EH (cell line): ENCODE results near the gene LARGE1.
"Not testable (repeated sequence)": the region's sequence is repeated elsewhere in the genome, so short reads cannot be mapped to it uniquely, and the experiment has no call there.

Experiments used
- DNase-seq: peaks from one replicate; pipeline ENCODE4 v3.0.0-alpha.2; 2015; ENCODE audit warnings: low read depth

Gene LARGE1

GRCh38 chr22:33474587-33474986, 445.7 kb downstream of the LARGE1 start:
- no peak for DNase-seq

DNA sequence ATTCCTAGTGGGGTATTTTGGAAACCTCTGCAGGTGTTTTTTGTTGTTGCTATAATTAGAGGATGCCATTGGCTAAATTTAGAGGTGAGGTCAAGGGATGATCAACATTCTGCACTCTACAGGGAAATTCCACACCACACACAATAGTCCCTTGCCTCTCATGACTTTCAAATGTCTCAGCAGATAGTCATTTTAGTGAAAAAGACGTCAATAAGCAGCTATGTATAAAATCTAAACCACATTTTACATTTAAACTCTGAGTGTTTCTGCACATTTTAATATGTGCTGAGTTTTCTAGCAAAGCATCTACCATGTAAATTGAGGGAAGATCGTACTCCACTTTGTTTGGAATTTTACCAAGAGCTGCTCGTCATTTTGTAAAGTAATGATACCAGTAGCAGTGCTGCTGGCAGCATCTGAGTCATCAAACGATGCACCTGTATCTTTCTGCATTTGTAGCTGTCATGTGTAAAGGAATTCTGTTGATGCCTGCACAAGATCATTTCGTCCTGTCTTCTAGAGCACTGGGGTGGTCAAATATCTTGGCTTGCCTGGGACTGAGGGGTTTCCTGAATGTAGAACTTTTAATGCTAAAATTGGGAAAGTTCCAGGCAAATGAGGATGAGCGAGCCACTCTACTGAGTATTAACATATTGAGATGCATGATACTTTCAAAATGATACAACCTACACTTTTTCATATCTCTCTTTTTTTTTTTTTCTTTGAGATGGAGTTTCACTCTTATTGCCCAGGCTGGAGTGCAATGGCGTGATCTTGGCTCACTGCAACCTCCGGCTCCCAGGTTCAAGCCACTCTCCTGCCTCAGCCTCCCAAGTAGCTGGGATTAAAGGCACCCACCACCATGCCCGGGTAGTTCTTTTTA, 447.6 kb downstream of the LARGE1 start:
- DNase-seq = peak; percentile 56

- DNase-seq = no peak
Observed at GRCh38 chr22:33470456-33470855, 449.8 kb downstream of the LARGE1 start.

- DNase-seq = peak; percentile 16
Observed at GRCh38 chr22:33467620-33468095, 452.6 kb downstream of the LARGE1 start.

- DNase-seq = no peak
Observed at GRCh38 chr22:33467080-33467479, 453.2 kb downstream of the LARGE1 start.

GRCh38 chr22:33465554-33465953, 454.7 kb downstream of the LARGE1 start:
- peak; percentile 10 for DNase-seq

- DNase-seq = no peak
Observed at GRCh38 chr22:33464698-33465097, 455.6 kb downstream of the LARGE1 start.

GRCh38 chr22:33461698-33462434, 458.4 kb downstream of the LARGE1 start:
- DNase-seq = no peak

- DNase-seq = not testable (repeated sequence)
Observed at GRCh38 chr22:33461245-33461644, 459.0 kb downstream of the LARGE1 start.

DNA sequence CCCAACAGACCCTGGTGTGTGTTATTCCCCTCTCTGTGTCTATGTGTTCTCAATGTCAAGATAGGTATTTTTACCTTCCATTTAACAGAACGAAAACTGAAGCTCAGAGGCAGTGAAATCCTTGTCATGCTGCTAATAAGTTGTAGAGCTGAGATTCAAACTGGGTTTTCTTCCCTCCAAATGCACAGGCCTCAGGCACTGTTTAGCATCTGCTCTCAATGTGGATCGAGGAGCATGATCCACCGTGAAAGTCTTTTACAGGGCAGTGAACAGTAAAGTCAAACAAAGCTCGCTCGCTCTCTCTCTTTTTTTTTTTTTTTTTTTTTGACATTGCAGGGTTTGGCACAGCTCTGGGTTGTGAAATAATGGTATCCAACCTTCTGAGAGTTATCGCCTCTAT, 461.1 kb downstream of the LARGE1 start:
- DNase-seq = no peak

GRCh38 chr22:33456511-33456910, 463.8 kb downstream of the LARGE1 start:
- no peak for DNase-seq

DNA sequence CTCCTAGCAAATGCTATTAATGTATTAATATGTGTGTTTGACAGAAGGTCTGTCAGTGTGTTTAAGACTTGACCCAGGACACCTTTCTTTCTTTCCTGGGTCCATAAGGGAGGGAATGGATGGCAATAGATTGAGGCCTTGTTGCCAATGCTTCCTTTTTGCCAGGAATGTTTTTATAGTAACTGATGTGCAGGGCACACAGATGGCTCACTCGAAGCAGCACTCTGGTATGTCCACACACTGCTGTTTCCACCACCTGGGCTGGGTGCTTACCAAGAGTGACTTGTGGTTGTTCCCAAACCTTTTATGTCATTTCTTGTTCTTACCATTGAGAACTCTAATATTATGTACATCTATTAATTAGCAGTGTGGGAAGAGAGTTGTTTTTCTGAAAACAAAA, 465.2 kb downstream of the LARGE1 start:
- no peak for DNase-seq

DNA sequence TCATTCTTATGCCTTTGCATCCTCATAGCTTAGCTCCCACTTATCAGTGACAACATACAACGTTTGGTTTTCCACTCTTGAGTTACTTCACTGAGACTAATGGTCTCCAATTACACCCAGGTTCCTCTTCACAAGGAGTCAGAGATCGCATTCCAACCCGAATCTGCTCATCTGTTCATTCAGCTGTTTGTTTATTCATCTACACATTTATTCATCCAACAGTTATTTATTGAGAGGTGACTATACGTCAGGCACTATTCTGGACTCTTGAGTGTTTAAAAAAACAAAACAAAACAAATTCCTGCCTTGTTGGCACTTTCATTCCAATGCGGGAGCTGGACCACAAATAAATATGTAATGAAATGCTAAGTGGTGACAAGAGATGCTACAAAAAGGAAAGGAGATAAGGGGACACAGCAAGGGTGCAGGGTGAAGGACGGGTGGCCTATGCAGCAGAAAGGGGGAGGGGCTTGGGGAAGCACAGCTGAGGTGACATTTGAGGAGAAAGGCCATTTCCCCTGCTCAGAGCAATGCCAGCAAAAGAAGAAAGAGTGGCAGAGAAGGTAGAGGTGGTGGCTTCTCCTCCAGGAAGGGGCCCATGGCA, 468.3 kb downstream of the LARGE1 start:
- DNase-seq = peak; percentile 52

GRCh38 chr22:33450756-33451155, 469.5 kb downstream of the LARGE1 start:
- no peak for DNase-seq

DNA sequence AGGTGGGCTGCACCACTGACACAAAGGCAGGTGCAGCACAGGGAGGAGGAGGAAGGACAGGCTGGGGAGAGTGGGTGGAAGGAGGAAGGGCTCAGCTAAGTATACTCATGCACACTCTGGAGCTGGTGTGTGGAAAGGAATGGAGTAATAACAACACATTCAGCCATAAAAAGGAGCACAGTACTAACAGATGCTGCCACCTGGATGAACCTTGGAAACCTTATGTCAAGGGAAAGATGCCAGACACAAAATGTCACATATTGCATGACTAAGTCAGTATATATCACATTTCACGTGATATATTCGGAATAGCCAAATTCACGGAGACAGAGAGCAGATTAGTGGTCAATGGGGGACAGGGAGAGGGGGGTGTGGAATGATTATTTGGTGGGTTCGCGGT, 472.5 kb downstream of the LARGE1 start:
- no peak for DNase-seq

GRCh38 chr22:33443683-33444082, 476.6 kb downstream of the LARGE1 start:
- DNase-seq = no peak

GRCh38 chr22:33440756-33441155, 479.5 kb downstream of the LARGE1 start:
- no peak for DNase-seq

DNA sequence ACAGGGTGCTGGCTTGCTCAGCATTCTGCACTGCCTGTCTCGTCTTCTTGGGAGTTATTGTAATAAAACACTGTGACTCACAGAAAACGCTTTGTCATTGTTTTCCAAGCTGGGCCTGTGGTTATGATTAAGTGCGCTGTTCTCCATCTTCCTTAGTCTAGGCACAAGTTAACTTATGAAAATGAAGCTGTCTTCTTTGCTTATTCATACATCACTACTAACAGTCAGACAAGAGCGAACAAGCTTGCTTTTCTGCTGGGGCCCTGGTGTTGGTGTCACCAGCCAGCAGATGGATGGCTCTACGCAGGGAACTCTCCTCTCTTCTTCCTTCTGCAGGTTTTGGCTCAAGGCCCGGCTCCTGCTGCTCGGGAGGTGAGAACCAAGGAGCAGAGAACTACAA, 482.0 kb downstream of the LARGE1 start:
- DNase-seq = peak; percentile 93

- no peak for DNase-seq
Observed at GRCh38 chr22:33431300-33431699, 489.0 kb downstream of the LARGE1 start.

DNA sequence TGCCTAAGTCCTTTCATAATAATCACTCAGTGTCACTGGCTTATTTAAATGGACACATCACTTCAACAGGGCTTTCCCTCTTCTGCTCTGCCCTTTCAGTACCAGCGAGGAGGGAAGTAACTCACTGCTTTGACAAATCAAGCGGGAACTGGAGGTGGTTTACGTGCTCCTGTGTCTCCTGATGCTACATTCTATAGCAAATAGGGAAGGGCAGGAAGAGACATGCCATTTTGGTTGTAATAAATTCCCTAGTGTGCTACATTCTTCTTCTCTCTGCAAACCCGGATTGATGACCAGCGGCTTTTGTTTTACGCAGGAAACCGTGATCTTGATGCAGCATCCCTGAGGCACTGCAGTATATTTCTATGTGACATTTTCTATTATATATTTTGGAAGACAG, 491.0 kb downstream of the LARGE1 start:
- no peak for DNase-seq

DNA sequence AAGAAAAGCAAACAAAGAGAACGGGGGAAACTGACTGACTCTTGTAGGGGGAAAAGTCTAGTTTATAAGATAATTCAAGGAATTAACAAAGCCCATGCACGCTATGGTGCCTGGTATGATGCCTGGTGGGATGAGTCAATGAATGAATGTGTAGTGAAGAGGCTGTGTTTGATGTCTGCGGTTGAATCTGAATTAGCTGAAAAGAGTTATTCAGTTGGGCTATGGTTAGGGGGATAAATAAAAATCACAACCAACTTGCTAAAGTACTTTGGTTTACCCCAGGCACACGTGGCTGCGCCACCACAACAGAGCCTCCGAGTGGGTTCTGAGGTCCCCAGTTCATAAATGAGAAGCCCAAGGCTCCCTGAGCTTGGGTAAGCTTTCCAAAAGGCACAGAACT, 492.8 kb downstream of the LARGE1 start:
- no peak for DNase-seq

DNA sequence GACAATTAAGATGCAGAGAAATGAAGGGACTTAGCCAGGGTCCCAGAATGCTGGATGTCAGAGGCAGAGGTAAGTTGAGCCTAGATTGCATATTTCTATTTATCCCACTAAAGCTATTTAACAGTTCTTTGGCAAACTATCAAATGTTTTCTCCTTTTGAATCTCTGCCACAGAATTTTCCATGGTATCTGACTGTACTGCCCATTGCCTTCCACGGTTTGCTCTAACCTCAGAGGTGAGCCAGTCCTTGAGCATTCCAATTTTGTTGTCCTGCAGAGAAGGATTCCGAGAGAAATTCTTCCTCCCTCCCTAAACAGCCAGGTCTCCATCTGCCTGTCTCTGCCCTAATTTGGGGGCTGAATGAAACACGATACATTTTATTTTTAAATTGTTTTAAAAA, 493.8 kb downstream of the LARGE1 start:
- no peak for DNase-seq

DNA sequence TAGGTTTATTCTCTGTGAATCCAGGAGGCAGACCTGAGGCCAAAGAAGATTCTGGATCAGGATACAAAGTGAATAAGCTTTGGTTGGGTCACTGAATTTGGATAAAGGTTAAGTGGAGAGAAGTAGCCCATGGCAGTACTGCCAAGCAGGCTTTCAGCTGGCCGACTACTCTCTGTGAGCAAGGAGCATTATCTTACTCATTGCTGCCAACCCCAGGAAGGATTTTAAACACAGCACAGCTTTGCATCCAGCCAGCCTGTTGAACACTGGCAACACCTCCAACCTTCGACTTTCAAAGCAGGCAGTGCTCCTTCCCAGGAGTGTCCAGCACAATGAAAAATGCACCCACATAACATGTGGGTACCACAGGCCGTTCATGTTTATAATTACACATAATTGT, 498.4 kb downstream of the LARGE1 start:
- DNase-seq = no peak
